ENCODE measurements around the gene SLIT3. TPM values are rescaled to one million over a fixed set of nuclear protein-coding genes. Genes with fewer than 3 reads are reported as not detected.

SLIT3 gene
- total RNA-seq, 1 experiment from 2014 or later = 0.44 TPM

DNA sequence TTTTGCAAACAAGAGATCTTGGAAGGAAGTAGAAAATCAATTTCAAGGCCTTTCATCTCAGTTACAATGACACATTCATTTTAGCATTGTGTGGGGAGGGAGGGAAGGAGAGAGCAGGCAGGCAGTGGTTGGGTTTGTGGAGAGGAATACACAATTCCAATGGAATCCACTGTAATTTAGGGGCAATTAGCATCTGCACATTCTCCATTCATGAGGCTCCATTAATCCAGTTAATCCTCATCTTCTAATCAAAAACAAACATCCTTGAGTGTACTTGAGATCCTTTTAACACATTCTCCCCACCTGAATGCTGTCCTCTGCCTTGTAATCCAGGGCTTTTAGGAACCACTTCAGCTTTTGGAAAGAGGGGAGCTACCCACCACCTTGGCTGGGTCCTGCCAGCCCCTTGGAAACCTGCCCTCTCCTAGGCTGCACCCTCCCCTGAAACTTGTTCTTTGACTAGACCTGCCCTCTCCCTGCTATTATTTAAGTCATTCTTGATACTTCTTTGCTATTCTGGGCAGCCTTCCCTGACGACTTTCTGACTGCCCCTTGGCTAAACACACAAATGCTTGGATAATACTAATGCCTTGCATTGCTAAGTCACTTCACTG lies 271.2 kb downstream of the SLIT3 start:
- intact Hi-C loops (cut with micrococcal nuclease) = no loop called here
- no peak overlapping the region for H2AFZ ChIP-seq (ENCODE audit: low read length)
- peak; percentile 54 for ATAC-seq
- ChIA-PET CTCF (no interaction called here), POLR2A (ENCODE audit: unreplicated experiment) (no interaction called here)
- no peak for DNase-seq
- no peaks in the 10 kb centered on the region for H3F3A ChIP-seq (ENCODE audit: low read length, unreplicated experiment)
- H3K79me2 ChIP-seq (ENCODE audit: low read length) = no peaks in the 10 kb centered on the region
- H3K4me3 ChIP-seq (ENCODE audit: low read length) = no peak overlapping the region
- no peaks in the 10 kb centered on the region; the same call in 1 of the 2 replicates for H3K27me3 ChIP-seq (ENCODE audit: low read length)
- H4K20me1 ChIP-seq (ENCODE audit: low read length) = no peaks in the 10 kb centered on the region
- H3K4me2 ChIP-seq (ENCODE audit: low read length) = no peak overlapping the region
- no peak overlapping the region for H3K9ac ChIP-seq (ENCODE audit: low read length)
- TF ChIP-seq EZH2 (IDR thresholded peaks at IDR 0.05; ENCODE audit: low read length, unreplicated experiment) (no peak), EZH2phosphoT487 (IDR thresholded peaks at IDR 0.05; ENCODE audit: borderline replicate concordance, low read length) (no peak)
- TF ChIP-seq, protein P1, sequence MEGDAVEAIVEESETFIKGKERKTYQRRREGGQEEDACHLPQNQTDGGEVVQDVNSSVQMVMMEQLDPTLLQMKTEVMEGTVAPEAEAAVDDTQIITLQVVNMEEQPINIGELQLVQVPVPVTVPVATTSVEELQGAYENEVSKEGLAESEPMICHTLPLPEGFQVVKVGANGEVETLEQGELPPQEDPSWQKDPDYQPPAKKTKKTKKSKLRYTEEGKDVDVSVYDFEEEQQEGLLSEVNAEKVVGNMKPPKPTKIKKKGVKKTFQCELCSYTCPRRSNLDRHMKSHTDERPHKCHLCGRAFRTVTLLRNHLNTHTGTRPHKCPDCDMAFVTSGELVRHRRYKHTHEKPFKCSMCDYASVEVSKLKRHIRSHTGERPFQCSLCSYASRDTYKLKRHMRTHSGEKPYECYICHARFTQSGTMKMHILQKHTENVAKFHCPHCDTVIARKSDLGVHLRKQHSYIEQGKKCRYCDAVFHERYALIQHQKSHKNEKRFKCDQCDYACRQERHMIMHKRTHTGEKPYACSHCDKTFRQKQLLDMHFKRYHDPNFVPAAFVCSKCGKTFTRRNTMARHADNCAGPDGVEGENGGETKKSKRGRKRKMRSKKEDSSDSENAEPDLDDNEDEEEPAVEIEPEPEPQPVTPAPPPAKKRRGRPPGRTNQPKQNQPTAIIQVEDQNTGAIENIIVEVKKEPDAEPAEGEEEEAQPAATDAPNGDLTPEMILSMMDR (conservative IDR thresholded peaks at IDR 0.05; ENCODE audit: low read depth, low read length) = no peak
- H3K36me3 ChIP-seq (ENCODE audit: low read depth, low read length) = no peaks in the 10 kb centered on the region
- H3K9me3 ChIP-seq (ENCODE audit: low read length) = no peaks in the 10 kb centered on the region
- H3K9me2 ChIP-seq (replicated peaks; ENCODE audit: low read length) = no peaks in the 10 kb centered on the region
- H3K4me1 ChIP-seq (ENCODE audit: insufficient read depth, low read length) = no peaks in the 10 kb centered on the region
- BruUV-seq (replicated peaks) = no TSS peak
- H3K27ac ChIP-seq (ENCODE audit: low read length) = no peak overlapping the region

DNA sequence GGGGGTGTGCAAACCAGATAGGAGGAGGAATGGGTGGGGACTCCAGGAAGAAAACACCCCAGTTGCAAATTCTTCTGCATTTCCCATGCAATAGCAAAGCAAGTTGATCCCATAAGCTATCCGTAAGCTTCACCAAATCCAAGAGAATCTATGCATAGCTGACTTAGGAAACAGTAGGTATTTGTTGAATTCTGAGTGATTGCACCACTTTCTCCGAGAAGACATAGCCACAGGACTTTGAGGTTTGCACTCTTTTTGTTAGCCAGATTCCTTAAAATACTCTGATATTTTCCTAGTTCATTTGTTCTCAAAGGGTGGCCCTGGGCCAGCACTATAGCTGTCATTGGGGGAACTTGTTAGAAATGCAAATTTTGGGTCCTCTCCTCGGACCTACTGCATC lies 271.9 kb downstream of the SLIT3 start:
- no peak overlapping the region for H3K9ac ChIP-seq (ENCODE audit: low read length)
- intact Hi-C loops (cut with micrococcal nuclease) = no loop called here
- DNase-seq = no peak

DNA sequence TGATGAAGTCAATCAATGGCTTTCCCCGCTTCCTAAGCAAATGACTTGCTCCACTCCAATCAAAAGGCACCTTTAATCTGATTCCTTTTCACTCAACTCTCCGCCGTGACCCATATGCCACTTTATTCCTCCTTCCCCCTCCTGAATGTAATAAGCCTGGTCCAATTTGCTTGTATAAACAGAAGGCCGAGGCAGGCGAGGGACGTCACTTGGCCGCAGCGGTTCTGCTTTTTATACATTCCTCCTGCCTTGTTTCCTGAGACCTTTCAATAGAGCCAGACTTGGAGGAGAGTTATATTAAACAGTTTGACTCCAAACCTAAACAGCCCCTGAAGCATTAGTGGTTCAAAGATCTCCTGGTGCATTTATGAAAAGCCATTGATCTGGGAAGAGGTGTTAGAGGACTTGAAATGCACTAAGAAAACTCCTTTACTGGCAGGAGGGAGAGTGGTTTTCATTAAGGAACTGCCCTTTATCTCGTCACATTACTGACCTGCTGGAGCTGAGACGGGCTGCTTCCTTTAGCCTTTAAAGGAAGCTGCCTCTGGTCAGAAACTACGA lies 273.4 kb downstream of the SLIT3 start:
- Histone ChIP-seq H3K4me3 (ENCODE audit: low read length) (no peak overlapping the region), H3K9ac (ENCODE audit: low read length) (no peak overlapping the region), H3K4me1 (ENCODE audit: insufficient read depth, low read length) (no peaks in the 10 kb centered on the region), H2AFZ (ENCODE audit: low read length) (0 out of 2 replicates have a peak overlapping the region, but pooled peaks have one; percentile 17), H3F3A (ENCODE audit: low read length, unreplicated experiment) (no peaks in the 10 kb centered on the region), H3K36me3 (ENCODE audit: low read depth, low read length) (no peaks in the 10 kb centered on the region), H3K27me3 (ENCODE audit: low read length) (peaks cover 7% of the 10 kb centered on the region; the same call in 1 of the 2 replicates), H4K20me1 (ENCODE audit: low read length) (no peaks in the 10 kb centered on the region), H3K27ac (ENCODE audit: low read length) (no peak overlapping the region), H3K79me2 (ENCODE audit: low read length) (no peaks in the 10 kb centered on the region), H3K4me2 (ENCODE audit: low read length) (no peak overlapping the region), H3K9me2 (replicated peaks; ENCODE audit: low read length) (no peaks in the 10 kb centered on the region), H3K9me3 (ENCODE audit: low read length) (no peaks in the 10 kb centered on the region)
- ChIA-PET POLR2A (ENCODE audit: unreplicated experiment) (no interaction called here), CTCF (no interaction called here)
- intact Hi-C loops (cut with micrococcal nuclease) = no loop called here
- TF ChIP-seq EZH2 (IDR thresholded peaks at IDR 0.05; ENCODE audit: low read length, unreplicated experiment) (no peak), EZH2phosphoT487 (IDR thresholded peaks at IDR 0.05; ENCODE audit: borderline replicate concordance, low read length) (no peak)
- TF ChIP-seq, protein P1 (conservative IDR thresholded peaks at IDR 0.05; ENCODE audit: low read depth, low read length) = no peak
- no TSS peak for BruUV-seq (replicated peaks)
- ATAC-seq = no peak
- DNase-seq = no peak

More for the DNA sequence above, 271.9 kb downstream of the SLIT3 start:
- Histone ChIP-seq H3K9me2 (replicated peaks; ENCODE audit: low read length) (no peaks in the 10 kb centered on the region), H3K4me1 (ENCODE audit: insufficient read depth, low read length) (no peaks in the 10 kb centered on the region), H3K27ac (ENCODE audit: low read length) (no peak overlapping the region), H3K79me2 (ENCODE audit: low read length) (no peaks in the 10 kb centered on the region), H3F3A (ENCODE audit: low read length, unreplicated experiment) (no peaks in the 10 kb centered on the region), H3K4me3 (ENCODE audit: low read length) (no peak overlapping the region), H3K4me2 (ENCODE audit: low read length) (no peak overlapping the region), H3K27me3 (ENCODE audit: low read length) (peaks cover 6% of the 10 kb centered on the region; the same call in 1 of the 2 replicates), H4K20me1 (ENCODE audit: low read length) (no peaks in the 10 kb centered on the region), H3K9me3 (ENCODE audit: low read length) (no peaks in the 10 kb centered on the region), H3K36me3 (ENCODE audit: low read depth, low read length) (no peaks in the 10 kb centered on the region), H2AFZ (ENCODE audit: low read length) (no peak overlapping the region)
- POLR2A ChIA-PET (ENCODE audit: unreplicated experiment) = no interaction called here
- ATAC-seq = no peak
- BruUV-seq (replicated peaks) = no TSS peak
- TF ChIP-seq EZH2 (IDR thresholded peaks at IDR 0.05; ENCODE audit: low read length, unreplicated experiment) = no peak
- CTCF ChIA-PET = no interaction called here

Data from PC-3 (cell line).